Measurements from ENCODE around the gene DNAH11.

Gene DNAH11

DNA sequence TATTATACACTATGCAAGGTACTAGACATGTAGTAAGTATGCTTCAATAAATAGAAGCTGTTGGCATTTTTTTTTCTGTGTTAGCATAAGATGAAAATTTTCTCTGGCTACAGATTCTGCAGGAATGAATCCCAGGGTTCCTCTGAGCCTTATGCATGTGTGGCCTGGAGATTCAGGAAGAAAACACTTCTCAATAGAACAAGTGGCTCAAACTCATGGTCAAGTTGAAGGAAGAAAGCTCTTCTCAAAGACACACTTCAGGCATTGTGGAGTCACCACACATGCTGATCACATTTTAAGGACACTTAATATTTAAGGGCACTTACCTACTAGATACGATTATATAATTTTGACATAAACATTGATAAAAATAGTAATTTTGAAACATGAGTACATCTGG is 19.5 kb downstream of the DNAH11 start:
- no peak for DNase-seq

DNA sequence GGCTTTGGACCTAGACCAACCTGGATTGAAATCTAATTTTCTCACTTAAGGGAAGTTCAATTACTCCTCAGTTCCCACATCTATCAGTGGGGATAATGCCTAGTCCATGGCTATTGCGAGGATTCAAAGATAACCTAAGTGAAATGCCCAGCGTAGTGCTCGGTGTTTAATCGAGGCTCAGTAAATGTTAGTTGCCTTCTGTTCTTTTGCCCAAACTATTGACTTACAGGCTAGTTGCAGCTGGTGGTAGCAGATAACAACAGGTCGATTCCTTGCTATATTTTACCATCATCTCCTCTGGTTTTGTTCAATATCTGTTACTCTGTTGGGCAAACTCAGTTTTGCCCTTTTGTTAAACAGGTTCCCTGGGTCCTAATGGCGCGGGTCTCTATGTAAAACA is 22.8 kb downstream of the DNAH11 start:
- DNase-seq: no peak

DNA sequence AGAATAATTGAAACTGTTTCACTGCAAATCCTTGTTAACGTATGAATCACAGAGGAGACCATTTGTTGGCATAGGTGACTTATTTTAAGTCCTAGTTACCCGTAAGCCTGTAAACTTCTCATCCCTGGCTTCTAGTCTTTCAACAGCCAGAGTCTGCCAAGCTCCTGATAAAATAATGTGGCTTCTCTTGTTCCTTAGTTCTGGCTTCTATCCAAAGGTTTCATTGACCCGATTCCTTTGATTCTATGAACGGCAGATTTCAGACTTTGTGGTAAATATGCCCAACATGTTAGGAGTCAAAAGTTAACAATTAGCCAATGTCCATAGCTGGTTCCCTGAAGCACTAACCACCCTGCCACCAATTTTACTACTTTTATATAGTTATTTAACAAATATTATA is 23.3 kb downstream of the DNAH11 start:
- no peak for DNase-seq

DNA sequence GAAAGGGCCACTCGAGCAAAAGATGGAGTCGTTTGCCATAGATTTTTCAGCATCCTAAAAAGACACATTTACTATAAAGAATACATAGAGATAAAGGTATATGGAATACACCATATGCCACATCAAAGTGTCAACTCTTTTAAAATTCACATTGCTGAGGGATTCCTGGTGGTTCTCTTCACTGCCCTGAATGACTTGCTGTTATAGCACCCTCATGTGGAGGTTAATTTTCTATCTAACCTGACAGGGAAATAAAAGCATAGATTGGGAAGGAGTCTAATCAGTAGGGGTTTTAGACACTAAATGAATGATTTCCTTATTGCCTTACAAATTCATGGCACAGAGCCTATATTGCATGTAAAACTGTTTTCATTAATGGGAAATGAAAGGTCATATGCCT is 25.9 kb downstream of the DNAH11 start:
- DNase-seq: no peak

DNA sequence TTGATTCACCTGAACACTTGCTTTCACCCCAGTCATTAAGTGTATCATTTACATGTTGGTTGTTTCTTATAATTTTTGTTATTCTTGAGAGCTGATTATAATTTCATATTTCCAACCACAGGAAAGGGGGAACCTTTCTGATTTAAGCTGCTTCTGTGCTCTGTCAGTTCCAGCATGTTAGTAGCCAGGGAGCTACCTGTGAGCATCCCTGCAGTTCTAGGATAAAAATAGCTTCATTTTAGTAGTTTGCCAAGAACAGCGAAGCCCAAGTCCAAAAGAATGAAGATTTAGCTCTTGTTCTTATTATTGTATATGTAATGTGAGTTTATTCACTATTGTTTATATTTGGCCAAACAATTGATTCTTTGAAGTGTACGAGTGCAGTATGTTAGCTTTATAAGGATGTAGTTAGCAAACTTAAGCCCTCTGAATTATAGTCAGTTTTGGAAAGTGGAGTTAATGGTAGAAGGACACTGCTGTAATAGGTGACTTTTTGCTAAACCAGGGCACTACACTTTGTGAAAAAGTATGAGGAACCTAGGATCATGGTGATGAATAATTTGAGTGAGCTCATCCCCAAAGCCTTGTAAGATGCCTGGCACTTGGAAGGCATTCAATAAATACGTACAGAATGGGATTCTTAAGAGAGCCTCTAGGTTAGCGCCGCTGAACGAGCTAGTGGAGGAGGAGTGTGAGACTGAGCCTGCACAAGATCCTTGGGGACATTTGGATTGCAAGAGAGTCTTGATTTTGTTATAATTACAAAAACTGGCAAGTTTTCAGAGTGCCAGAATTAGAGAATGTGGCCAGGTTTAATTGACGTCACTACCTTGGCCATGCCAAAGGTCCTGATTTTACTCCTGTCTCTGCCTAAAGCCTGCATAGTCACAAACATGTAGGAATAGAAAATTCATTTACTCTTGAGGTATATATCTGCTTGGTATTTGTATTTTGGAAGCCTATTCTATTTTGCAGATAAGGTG is 29.8 kb downstream of the DNAH11 start:
- DNase-seq: no peak

DNA sequence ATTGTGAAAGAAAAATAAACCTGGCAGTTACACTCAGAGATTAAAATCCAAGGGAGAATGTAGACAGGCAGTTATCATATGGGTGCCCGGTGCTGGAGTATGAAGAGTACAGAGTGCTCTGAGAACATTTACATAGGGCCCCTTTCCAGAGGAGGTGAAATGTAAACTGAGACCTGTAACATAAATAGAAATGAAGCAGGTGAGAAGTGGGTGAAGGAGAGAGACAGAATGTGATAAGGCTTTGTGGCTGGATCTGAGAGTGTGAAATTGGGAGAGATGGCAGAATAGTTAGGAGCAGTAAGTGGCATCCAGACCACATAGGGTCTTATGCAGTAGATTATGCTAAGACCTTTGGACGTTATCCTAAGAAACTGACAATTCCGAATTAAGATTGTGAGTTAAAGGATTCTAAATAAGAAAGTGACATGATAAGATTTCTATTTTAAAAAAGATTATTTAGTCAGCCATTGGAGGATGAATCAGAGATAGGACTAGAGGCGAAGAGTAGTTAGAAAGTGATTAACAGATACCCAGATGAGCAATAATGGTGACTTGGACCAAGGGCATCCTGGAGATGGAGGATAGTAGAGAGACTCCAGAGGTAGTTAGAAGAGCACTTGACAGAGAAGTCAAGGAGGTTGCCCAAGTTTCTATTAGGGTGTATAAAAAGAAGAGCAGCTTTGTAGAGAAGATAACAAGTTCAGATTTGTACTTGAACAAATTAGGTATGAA is 36.7 kb downstream of the DNAH11 start:
- no peak for DNase-seq

DNA sequence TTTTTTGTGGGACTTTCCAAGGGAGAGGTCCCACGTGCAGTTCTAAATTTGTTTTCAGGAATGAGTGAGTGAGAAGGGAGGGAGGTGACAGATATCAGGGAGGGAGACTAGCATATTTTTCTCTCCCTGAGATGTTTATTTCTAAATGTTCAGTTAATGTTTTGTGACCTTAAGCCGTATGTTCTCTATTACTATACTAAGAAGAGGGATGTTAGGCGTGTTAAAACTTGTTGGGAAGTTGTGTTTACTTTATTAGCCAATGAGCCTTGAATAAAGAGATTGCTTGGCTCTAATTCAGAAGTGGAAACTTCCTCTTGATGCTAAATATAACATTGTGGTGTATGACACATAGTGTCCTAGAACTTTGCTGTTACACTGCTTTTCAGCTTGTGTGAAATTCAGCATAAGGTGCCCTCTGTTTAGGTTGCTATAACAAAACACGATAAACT is 37.3 kb downstream of the DNAH11 start:
- no peak for DNase-seq

DNA sequence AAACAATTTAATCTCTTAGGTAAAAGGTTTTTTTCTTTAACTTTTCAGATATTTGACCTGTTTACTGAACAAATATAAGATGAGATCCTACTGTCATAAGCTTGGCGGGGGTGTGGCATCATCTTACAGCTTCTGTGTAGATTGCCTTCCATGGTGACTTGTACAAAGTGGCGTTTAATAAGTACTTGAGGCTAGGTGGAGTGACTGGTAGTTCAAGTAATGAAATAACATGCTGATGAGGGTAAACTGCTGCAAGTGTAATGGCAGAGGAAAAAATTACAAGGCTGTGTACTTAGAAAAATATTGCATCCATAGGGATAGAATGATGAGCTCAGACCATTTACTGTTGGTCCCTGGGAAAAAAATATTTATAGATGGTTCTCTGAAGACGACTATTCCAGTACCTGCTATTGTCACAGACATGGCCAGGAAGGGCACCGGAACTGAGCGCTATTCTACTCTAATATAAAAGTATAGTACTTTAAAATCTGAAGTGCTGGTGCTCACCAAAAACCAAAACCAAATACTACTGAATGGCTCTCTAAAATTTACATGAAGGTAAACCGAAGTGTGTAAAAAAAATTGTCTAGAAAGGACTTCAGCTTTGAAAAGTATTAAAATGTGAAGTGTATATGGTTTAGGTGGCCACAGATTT is 42.4 kb downstream of the DNAH11 start:
- DNase-seq: no peak

DNA sequence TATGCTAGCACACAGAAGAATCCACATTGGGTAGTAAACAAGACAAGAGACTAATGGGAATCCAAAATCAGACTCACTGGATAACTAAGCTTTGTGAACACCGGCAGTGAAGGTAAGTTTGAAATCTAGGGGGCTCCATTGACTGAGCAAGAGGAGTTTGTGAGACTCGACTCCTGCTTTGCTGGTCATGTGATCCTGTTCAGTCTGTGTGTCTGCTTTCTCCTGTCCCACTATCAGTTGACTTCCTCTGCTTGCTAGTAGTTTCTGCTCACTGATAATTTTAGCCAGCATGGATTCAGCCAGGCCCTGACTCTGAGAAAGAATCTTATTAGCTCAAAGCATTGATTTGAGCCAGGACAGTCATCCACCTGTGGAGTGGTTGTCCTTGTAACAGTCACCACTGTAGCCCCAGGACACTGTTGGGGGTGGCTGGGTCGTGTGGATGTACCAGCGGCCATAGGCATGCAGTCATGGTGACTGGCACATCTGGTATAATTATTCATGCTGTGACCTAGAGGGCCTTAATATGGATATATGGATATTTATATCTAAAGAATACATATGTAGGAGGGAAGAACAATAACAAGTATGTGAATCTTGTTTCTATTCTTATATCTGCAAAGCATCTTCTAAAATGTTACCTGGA is 44.4 kb downstream of the DNAH11 start:
- no peak for DNase-seq

DNA sequence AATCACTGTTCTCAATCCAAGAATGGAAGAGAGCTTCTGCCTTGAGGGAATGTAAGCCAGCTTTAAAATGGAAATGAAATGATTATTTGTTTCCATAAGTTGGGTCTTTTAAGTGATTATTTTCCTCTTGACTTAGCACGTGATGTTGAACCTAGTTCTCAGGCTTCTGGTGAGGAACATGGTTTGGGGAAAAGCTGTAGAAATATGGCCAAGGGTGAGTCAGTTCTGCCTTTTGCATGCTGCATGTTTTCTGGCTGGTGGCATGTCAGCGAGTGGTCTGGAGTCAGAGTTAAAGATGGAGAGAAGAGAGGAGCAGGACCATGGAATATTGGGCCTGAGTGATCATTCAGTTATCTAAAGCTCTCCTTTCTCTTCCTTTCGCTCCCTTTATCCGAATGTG is 54.0 kb downstream of the DNAH11 start:
- no peak for DNase-seq

DNA sequence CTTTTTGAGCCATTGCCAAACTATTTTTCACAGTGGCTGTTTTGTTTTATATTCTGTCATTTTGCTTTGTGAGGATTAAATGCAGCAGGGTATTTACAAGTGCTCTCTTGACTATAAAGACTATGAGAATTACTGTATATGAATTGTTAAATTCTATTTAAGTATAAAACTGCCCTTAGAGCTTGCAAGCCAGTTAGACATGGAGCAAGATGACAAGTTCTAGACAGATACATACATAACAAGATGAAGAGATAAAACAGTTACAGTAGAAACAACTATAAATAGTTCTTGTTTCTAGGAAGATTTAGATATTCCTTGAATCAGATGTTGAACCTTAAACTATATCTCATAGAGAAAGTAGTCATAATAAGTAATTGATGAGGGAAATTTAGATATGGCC is 60.6 kb downstream of the DNAH11 start:
- no peak for DNase-seq

DNA sequence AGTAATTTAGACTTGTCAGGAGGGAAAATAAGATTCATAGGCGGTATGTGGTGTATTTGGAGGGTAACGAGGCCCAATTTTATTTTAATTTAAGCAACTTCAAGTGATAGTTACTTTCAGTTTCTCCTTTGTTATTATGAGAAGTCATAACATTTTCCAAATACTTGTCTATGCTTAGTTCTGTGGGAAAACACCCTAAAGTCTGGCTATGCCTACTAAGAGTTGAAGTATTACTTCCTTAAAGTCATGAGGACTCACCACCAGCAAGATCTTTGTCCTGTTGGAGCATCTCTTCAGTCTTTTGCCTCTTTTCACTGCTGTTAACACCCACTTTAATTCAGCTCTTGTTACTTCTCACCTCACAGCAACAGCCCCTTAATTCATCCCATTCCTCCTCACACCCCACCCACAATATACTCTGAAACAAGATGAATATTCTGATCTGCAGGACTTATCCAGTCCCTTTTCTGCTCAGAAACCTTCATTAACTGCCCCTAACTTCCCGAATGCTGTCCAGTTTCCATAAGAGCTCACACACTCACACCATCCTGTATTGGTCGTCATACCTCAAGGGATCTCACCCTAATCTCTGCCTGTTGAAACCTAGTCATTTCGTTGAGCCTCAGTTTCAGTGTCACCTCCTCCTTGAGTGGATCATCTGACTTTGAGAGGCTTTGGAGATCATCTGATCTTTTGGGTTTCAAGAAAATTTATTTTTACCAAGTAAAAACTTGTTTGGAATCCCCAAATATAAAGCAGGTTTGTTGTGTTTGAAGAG is 61.3 kb downstream of the DNAH11 start:
- no peak for DNase-seq

DNA sequence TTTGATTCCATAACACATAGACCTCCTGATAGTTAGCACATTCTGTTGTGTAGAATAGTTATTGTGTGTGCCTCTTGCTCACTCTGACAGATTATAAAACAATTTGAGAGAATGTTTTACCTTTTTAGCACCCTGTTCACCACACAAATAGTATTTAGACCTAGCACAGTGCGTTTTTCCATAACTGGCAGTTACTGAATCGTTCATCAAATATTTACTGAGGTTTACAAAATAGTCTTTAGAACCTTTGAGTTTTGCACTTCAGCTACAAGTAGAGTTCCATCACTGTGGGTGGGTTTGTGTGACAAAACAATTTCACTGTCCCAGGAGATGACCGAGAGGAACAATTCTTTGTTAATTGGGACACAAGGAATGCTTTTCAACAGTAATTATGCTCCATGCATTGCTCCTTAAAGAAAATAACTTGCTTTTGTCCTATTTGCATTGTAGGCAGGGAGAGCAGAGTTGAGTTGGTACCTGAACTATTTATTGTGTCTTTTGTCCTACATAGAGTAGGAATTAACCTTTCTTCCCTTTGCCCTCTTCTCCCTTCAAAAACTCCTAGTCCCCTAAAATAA is 62.3 kb downstream of the DNAH11 start:
- DNase-seq: no peak

DNA sequence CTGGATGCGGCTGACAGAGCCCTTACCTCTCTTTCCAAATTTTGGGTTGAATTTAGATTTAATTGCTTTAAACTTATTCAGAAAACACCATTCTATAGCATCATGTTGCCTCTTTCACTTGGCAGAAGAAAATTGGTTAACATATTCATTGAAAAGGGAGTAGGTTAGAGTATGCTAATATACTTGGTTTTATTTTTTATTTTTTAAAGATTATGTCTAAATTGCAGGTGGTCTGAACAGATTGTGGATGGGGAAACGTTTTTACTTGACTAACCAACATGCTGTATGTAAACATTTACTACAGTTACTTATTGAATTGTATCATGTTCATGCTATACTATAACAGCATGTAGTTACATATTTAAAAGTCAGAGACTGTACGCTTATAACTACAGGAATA is 65.6 kb downstream of the DNAH11 start:
- no peak for DNase-seq

DNA sequence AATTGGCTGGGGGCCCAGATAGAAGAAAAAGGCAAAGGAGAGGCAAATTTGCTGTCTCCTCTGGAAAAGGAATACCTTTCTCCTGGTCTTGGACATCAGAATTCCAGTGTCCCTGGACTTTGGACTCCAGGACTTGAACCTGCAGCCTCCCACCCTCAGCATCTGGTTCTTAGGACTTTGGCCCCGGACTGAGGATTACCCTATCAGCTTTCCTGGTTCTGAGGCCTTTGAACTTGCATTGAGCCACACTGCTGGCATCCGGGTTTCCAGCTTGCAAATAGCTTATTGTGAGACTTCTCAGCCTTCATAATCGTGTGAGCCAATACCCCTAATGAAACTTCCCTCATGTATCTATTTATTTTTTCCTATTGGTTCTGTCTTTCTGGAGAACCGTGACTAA is 68.3 kb downstream of the DNAH11 start:
- DNase-seq: no peak

DNA sequence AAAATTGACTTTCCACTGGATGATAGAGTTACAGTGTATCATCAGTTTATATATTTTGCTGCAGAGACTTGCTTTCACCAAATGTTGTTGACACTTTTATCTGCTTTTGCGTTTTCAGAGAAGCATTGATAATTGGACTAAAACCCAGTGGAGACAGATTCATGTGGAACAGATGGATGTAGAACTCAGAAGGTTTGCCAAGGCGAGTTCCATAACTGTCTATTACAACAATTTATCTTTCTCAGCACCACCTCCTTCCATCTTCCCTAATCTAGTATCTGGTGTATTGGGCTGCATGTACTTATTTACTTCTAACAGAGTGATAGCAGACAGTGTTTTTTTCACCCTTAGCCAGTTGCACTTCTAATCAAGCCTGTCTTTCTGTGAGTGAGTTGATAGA is 73.3 kb downstream of the DNAH11 start:
- no peak for DNase-seq

DNA sequence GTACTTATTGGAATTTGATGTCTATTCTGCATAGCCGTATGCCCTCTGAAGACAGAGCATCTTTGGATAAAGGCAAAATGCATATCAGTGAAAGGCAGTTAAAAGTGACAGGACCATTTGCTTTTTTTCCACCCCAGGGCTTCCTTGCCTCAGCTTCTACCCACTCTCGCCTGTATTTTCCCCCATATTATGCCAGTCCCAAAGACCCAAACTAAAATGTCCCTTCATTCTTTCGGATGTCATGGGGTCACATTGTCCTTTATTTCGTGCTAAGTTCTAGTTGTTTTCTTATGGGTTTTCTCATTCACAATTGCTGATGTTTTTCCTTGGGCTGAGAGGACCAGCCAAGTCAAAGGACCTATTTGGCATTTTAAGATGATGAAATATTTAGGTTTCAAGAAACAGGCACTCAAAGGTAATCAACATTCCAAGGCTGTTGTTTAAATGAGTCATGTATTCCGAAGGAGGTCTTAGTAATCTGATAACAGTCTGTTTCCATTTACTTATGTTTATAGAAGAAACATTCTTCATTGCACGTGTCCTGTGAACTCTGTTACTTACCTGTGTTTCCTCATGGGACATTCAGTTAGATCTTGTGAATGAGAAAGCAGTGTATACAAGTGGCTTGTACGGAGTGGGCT is 74.1 kb downstream of the DNAH11 start:
- no peak for DNase-seq

DNA sequence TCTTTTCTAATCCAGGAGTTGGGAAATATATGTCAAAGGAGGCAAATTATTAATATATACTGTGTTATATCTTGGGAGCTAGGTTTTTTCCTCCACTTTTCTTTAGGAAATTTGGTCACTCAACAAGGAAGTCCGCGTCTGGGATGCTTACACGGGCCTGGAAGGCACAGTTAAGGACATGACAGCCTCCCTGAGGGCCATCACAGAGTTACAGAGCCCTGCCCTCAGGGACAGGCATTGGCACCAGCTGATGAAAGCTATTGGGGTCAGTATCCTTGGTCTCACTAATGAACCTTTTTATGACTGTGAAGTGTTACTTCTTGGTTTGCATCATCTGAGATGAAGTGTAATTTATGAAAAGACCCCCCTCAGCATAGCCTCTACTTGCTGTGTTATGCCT is 74.7 kb downstream of the DNAH11 start:
- DNase-seq: no peak

DNA sequence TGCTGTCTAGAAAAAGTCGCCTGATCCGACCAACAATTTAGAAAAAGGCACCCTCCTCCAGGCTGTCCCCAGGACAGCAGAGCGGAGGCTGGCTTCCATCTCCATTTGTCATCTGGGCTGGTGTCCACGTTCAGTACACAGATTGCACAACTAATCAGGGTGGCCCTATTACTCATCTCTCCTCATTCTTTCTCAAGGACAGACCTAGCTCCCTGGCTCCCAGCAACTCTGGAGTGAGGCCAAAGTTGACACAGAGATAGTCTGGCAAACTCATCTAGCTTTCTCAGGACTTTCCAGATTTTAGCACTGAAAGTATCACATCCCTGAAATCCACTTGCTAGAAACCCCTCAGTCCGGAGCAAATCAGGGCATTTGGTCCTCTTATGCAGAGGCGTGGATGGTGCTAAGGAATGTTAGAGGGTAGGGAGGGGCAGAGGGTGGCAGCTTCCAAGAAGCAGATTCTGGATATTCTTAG is 75.1 kb downstream of the DNAH11 start:
- no peak for DNase-seq

DNA sequence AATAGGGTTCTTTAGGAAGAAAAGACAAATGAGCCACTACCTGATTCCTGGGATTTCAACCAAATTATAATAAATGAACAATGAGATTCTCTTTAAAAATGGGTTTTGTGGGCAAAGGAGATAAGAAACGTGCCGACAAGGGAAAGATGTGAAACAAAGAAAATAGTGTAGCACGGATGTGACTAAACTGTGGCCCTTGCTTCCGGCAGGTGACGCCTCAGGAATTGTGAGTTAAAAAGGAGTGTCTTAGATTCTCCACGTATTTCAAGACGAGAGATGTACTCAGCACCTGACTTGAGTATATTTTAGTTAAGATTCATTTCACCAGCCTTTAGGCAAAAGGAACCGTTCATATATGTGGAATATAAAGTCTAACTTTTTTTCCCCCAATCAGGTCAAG is 75.9 kb downstream of the DNAH11 start:
- no peak for DNase-seq

DNA sequence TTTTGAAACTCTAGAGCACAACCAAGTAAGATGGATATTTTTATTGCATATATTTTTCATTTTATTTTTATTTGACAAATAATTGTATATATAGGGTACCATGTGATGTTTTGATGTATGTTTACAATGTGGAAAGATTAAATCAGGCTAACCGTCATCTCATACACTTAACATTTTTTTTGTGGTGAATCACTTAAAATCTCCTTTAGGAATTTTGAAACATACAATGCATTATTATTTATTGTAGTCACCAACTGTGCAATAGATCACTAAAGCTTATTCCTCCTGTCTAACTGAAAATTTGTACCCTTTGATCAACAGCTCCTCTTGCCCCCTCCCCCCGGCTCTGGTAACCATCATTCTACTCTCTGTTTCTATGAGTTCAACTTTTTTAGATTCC is 77.2 kb downstream of the DNAH11 start:
- no peak for DNase-seq
